HEK293 (cell line): ENCODE data around the gene MDGA2.

Experiments
- GLI4 ChIP-seq: fragments of 450-650 bp; formaldehyde crosslinking; IDR thresholded peaks from 2 replicates; pipeline ENCODE4 v1.5.1; 2016; ENCODE audit warnings: missing biosample characterization, missing genetic modification characterization
- PBX3 ChIP-seq: sonication (generic); formaldehyde crosslinking; IDR thresholded peaks from 2 replicates; pipeline ENCODE4 v1.8.1; 2022; ENCODE audit warnings: mild to moderate bottlenecking, moderate library complexity, missing genetic modification reagents
- ZNF501 ChIP-seq: fragments of 450-650 bp; formaldehyde crosslinking; IDR thresholded peaks from 2 replicates; pipeline ENCODE4 v1.5.1; 2016; ENCODE audit warnings: missing biosample characterization, missing genetic modification characterization
- ZNF660 ChIP-seq: fragments of 450-650 bp; IDR thresholded peaks from 2 replicates; pipeline ENCODE4 v1.5.1; 2018; ENCODE audit warnings: missing biosample characterization, mild to moderate bottlenecking, missing genetic modification characterization
- TF ChIP-seq, protein P1 (sequence below): fragments of 450-650 bp; formaldehyde crosslinking; IDR thresholded peaks from 2 replicates; pipeline ENCODE4 v1.5.1; 2016; ENCODE audit warnings: missing biosample characterization, missing genetic modification characterization
- TF ChIP-seq, protein P2 (sequence below): fragments of 450-650 bp; formaldehyde crosslinking; IDR thresholded peaks from 2 replicates; pipeline ENCODE4 v1.5.1; 2016; ENCODE audit warnings: missing biosample characterization, missing genetic modification characterization

- TF ChIP-seq PBX3 (CRISPR knock-in tag) = no peak
- TF ChIP-seq, protein P1, sequence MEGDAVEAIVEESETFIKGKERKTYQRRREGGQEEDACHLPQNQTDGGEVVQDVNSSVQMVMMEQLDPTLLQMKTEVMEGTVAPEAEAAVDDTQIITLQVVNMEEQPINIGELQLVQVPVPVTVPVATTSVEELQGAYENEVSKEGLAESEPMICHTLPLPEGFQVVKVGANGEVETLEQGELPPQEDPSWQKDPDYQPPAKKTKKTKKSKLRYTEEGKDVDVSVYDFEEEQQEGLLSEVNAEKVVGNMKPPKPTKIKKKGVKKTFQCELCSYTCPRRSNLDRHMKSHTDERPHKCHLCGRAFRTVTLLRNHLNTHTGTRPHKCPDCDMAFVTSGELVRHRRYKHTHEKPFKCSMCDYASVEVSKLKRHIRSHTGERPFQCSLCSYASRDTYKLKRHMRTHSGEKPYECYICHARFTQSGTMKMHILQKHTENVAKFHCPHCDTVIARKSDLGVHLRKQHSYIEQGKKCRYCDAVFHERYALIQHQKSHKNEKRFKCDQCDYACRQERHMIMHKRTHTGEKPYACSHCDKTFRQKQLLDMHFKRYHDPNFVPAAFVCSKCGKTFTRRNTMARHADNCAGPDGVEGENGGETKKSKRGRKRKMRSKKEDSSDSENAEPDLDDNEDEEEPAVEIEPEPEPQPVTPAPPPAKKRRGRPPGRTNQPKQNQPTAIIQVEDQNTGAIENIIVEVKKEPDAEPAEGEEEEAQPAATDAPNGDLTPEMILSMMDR (tag by site-specific recombination) = no peak
- TF ChIP-seq ZNF501 (tag by site-specific recombination) = no peak
- TF ChIP-seq, protein P2, sequence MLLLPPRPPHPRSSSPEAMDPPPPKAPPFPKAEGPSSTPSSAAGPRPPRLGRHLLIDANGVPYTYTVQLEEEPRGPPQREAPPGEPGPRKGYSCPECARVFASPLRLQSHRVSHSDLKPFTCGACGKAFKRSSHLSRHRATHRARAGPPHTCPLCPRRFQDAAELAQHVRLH (tag by site-specific recombination) = no peak
- no peak for TF ChIP-seq GLI4
- no peak for TF ChIP-seq ZNF660 (tag by site-specific recombination)
Observed at GRCh38 chr14:47427629-47428028, 247.8 kb downstream of the MDGA2 start.
